ENCODE measurements around the gene CROCC.

Gene CROCC

DNA sequence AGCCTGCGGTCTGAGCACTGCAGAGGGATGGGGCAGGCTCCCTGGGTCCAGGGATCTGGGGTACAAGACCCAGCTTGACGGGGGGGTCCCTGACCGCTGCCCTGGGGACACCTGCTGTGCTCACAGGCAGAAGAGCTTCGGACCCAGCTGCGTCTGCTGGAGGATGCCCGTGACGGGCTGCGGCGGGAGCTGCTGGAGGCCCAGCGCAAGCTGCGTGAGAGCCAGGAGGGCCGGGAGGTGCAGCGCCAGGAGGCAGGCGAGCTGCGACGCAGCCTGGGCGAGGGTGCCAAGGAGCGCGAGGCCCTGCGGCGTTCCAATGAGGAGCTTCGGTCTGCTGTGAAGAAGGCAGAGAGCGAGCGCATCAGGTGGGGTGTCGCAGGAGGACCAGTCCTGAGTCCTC, 33.5 kb downstream of the CROCC start:
- Histone ChIP-seq H3K9me3 (replicated peaks; ENCODE audit: insufficient read depth, low read length) (no peaks in the 10 kb centered on the region), H3K9ac (ENCODE audit: low read length) (no peak overlapping the region), H3K27me3 (replicated peaks; ENCODE audit: insufficient read depth, low read length) (no peaks in the 10 kb centered on the region), H3K79me2 (ENCODE audit: low read length) (no peaks in the 10 kb centered on the region), H2AFZ (ENCODE audit: low read length) (no peak overlapping the region), H3K4me1 (ENCODE audit: low read length) (no peaks in the 10 kb centered on the region), H3K4me2 (ENCODE audit: low read depth, low read length) (no peak overlapping the region), H3K4me3 (ENCODE audit: low read length) (no peak overlapping the region), H4K20me1 (ENCODE audit: insufficient read depth, low read length) (no peaks in the 10 kb centered on the region), H3F3A (ENCODE audit: insufficient read depth, low read length) (peaks cover under 1% of the 10 kb centered on the region; the same call in 1 of the 2 replicates), H3K9me2 (replicated peaks; ENCODE audit: insufficient read depth, low read length) (no peaks in the 10 kb centered on the region), H3K27ac (ENCODE audit: low read length) (no peak overlapping the region), H3K36me3 (replicated peaks; ENCODE audit: insufficient read depth, low read length) (no peaks in the 10 kb centered on the region)
- DNase-seq: no peak
- no peak for TF ChIP-seq EZH2phosphoT487 (IDR thresholded peaks at IDR 0.05; ENCODE audit: low read length)

DNA sequence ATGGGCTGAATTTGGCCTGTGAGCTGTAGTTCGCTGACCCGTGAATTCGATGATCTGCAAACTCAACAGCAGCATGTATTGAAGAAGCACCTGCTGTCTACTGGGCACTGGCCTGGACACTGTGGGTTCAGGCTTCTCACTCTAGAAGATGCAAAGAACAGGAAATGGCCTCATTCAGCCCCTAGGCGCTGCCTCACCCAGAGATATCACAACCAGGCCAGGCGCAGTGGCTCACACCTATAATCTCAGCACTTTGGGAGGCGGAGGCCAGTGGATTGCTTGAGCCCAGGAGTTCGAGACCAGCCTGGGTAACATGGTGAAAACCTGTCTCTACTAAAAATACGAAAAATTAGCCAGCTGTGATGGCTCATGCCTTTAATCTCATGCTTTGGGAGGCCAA, 35.0 kb downstream of the CROCC start:
- TF ChIP-seq, protein P1, sequence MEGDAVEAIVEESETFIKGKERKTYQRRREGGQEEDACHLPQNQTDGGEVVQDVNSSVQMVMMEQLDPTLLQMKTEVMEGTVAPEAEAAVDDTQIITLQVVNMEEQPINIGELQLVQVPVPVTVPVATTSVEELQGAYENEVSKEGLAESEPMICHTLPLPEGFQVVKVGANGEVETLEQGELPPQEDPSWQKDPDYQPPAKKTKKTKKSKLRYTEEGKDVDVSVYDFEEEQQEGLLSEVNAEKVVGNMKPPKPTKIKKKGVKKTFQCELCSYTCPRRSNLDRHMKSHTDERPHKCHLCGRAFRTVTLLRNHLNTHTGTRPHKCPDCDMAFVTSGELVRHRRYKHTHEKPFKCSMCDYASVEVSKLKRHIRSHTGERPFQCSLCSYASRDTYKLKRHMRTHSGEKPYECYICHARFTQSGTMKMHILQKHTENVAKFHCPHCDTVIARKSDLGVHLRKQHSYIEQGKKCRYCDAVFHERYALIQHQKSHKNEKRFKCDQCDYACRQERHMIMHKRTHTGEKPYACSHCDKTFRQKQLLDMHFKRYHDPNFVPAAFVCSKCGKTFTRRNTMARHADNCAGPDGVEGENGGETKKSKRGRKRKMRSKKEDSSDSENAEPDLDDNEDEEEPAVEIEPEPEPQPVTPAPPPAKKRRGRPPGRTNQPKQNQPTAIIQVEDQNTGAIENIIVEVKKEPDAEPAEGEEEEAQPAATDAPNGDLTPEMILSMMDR (IDR thresholded peaks at IDR 0.05; ENCODE audit: low read length): no peak
- TF ChIP-seq EZH2 (optimal IDR thresholded peaks at IDR 0.05; ENCODE audit: low read depth, low read length) (no peak), EZH2phosphoT487 (IDR thresholded peaks at IDR 0.05; ENCODE audit: low read length) (no peak)
- Histone ChIP-seq H3K9me2 (replicated peaks; ENCODE audit: insufficient read depth, low read length) (no peaks in the 10 kb centered on the region), H3K27ac (ENCODE audit: low read length) (no peak overlapping the region), H3K9ac (ENCODE audit: low read length) (no peak overlapping the region), H3K27me3 (replicated peaks; ENCODE audit: insufficient read depth, low read length) (no peaks in the 10 kb centered on the region), H3K79me2 (ENCODE audit: low read length) (no peaks in the 10 kb centered on the region), H3F3A (ENCODE audit: insufficient read depth, low read length) (peaks cover 4% of the 10 kb centered on the region; the same call in 1 of the 2 replicates), H3K9me3 (replicated peaks; ENCODE audit: insufficient read depth, low read length) (no peaks in the 10 kb centered on the region), H4K20me1 (ENCODE audit: insufficient read depth, low read length) (no peaks in the 10 kb centered on the region), H3K4me2 (ENCODE audit: low read depth, low read length) (no peak overlapping the region), H2AFZ (ENCODE audit: low read length) (no peak overlapping the region), H3K4me1 (ENCODE audit: low read length) (no peaks in the 10 kb centered on the region), H3K36me3 (replicated peaks; ENCODE audit: insufficient read depth, low read length) (no peaks in the 10 kb centered on the region), H3K4me3 (ENCODE audit: low read length) (no peak overlapping the region)
- no peak for DNase-seq

DNA sequence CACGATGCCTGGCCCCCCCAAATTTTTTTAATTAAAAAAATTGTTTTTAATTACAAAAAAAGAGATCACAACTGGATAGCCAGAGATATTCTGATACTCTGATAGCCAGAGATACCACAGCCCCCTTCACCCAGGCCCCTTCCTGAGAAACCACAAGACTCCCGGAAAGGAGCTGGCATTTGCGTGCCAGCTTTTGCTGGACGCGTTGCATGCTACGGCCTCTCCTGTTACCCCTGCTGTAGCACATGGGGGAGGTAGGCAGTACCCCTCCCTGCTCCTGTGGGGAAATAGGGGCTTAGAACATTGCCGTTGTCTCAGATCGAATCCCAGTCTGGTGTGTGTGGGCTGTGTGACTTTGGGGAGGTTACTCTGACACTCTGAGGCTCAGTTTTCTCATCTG, 36.0 kb downstream of the CROCC start:
- DNase-seq: no peak
- H3K9me2 ChIP-seq (replicated peaks; ENCODE audit: insufficient read depth, low read length): no peaks in the 10 kb centered on the region
- no peaks in the 10 kb centered on the region for H3K36me3 ChIP-seq (replicated peaks; ENCODE audit: insufficient read depth, low read length)
- H3K4me3 ChIP-seq (ENCODE audit: low read length): no peak overlapping the region
- TF ChIP-seq EZH2phosphoT487 (IDR thresholded peaks at IDR 0.05; ENCODE audit: low read length) (no peak), EZH2 (optimal IDR thresholded peaks at IDR 0.05; ENCODE audit: low read depth, low read length) (no peak)
- TF ChIP-seq, protein P1 (IDR thresholded peaks at IDR 0.05; ENCODE audit: low read length): no peak
- H3K27me3 ChIP-seq (replicated peaks; ENCODE audit: insufficient read depth, low read length): no peaks in the 10 kb centered on the region
- no peaks in the 10 kb centered on the region for H3K4me1 ChIP-seq (ENCODE audit: low read length)
- no peaks in the 10 kb centered on the region for H4K20me1 ChIP-seq (ENCODE audit: insufficient read depth, low read length)
- no peak overlapping the region for H3K27ac ChIP-seq (ENCODE audit: low read length)
- H3K79me2 ChIP-seq (ENCODE audit: low read length): no peaks in the 10 kb centered on the region
- H3K9ac ChIP-seq (ENCODE audit: low read length): no peak overlapping the region
- no peak overlapping the region for H2AFZ ChIP-seq (ENCODE audit: low read length)
- peaks cover 4% of the 10 kb centered on the region; the same call in 1 of the 2 replicates for H3F3A ChIP-seq (ENCODE audit: insufficient read depth, low read length)
- no peaks in the 10 kb centered on the region for H3K9me3 ChIP-seq (replicated peaks; ENCODE audit: insufficient read depth, low read length)
- H3K4me2 ChIP-seq (ENCODE audit: low read depth, low read length): no peak overlapping the region

DNA sequence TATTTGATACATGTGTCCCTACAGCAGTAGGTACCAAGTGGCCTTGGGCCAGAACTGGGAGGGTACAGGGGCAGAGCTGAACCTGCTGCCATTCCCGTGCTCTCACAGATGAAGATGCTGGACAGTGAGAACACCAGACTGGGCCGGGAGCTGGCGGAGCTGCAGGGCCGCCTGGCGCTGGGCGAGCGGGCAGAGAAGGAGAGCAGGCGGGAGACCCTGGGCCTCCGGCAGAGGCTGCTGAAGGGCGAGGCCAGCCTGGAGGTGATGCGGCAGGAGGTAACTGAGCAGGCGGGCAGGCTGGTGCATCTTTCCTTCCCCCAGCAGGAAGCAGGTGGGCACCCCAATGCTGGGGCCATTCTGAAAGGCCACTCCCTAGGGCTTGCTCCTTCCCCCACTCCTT, 36.7 kb downstream of the CROCC start:
- H3K9ac ChIP-seq (ENCODE audit: low read length): no peak overlapping the region
- no peaks in the 10 kb centered on the region for H3K27me3 ChIP-seq (replicated peaks; ENCODE audit: insufficient read depth, low read length)
- H4K20me1 ChIP-seq (ENCODE audit: insufficient read depth, low read length): no peaks in the 10 kb centered on the region
- H3F3A ChIP-seq (ENCODE audit: insufficient read depth, low read length): peaks cover 4% of the 10 kb centered on the region; the same call in 1 of the 2 replicates
- H2AFZ ChIP-seq (ENCODE audit: low read length): no peak overlapping the region
- TF ChIP-seq, protein P1 (IDR thresholded peaks at IDR 0.05; ENCODE audit: low read length): no peak
- no peak for TF ChIP-seq EZH2phosphoT487 (IDR thresholded peaks at IDR 0.05; ENCODE audit: low read length)
- TF ChIP-seq EZH2 (optimal IDR thresholded peaks at IDR 0.05; ENCODE audit: low read depth, low read length): no peak
- H3K9me3 ChIP-seq (replicated peaks; ENCODE audit: insufficient read depth, low read length): no peaks in the 10 kb centered on the region
- H3K36me3 ChIP-seq (replicated peaks; ENCODE audit: insufficient read depth, low read length): no peaks in the 10 kb centered on the region
- H3K4me3 ChIP-seq (ENCODE audit: low read length): no peak overlapping the region
- H3K4me2 ChIP-seq (ENCODE audit: low read depth, low read length): no peak overlapping the region
- no peaks in the 10 kb centered on the region for H3K4me1 ChIP-seq (ENCODE audit: low read length)
- DNase-seq: no peak
- H3K27ac ChIP-seq (ENCODE audit: low read length): no peak overlapping the region
- no peaks in the 10 kb centered on the region for H3K79me2 ChIP-seq (ENCODE audit: low read length)
- no peaks in the 10 kb centered on the region for H3K9me2 ChIP-seq (replicated peaks; ENCODE audit: insufficient read depth, low read length)

All from MM.1S (cell line).